DND-41 (cell line): ENCODE measurements around the gene KDM6A.

Source experiments
- CTCF ChIP-seq: IDR thresholded peaks from 2 replicates; pipeline ENCODE4 v1.5.1; 2012; ENCODE audit warnings: borderline replicate concordance, low read length, moderate library complexity, mild to moderate bottlenecking; ENCODE audit not compliant: poor library complexity, severe bottlenecking; ENCODE audit errors: extremely low read depth
- EZH2 ChIP-seq: IDR thresholded peaks from 3 replicates; pipeline ENCODE4 v1.6.1; 2012; ENCODE audit warnings: borderline replicate concordance, low read depth, mild to moderate bottlenecking, moderate library complexity, low read length, inconsistent platforms; ENCODE audit not compliant: severe bottlenecking

GRCh38 chrX:44931441-44931973, 58.5 kb downstream of the KDM6A start:
- TF ChIP-seq EZH2 (no peak), CTCF (no peak)
